T47D (cell line): ENCODE data around the gene VAT1.
"Not testable (repeated sequence)": the region's sequence is repeated elsewhere in the genome, so short reads cannot be mapped to it uniquely, and the experiment has no call there.

Experiments
- DNase-seq, 2 experiments: peaks; one replicate each; pipeline versions ENCODE4 v3.0.0 to v3.0.0-alpha.2; 2011 to 2012; ENCODE audit warnings: low read depth in 1 of 2, low spot score in 1 of 2
- JUND ChIP-seq: IDR thresholded peaks from 2 replicates; pipeline ENCODE4 v1.6.1; 2012; ENCODE audit warnings: low read depth
- in situ Hi-C: cut with HindIII; loops from 2 replicates; pipeline ENCODE4 v1.10.0; 2016; ENCODE audit warnings: low sequenced_read_pairs, low pct_unique_long_range_greater_than_20kb

VAT1 gene

DNA sequence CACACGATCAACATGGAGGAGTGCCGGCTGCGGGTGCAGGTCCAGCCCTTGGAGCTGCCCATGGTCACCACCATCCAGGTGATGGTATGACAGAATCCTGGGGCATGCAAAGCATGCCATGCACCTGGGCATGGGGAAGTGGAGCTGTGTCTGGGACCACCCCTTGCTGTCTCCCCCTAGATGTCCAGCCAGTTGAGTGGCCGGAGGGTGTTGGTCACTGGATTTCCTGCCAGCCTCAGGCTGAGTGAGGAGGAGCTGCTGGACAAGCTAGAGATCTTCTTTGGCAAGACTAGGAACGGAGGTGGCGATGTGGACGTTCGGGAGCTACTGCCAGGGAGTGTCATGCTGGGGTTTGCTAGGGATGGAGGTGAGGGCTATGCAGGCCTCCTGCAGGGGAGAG is 8.9 kb downstream of the VAT1 start:
- TF ChIP-seq JUND = no peak
- DNase-seq = no peak
- in situ Hi-C loops = no loop called here

DNA sequence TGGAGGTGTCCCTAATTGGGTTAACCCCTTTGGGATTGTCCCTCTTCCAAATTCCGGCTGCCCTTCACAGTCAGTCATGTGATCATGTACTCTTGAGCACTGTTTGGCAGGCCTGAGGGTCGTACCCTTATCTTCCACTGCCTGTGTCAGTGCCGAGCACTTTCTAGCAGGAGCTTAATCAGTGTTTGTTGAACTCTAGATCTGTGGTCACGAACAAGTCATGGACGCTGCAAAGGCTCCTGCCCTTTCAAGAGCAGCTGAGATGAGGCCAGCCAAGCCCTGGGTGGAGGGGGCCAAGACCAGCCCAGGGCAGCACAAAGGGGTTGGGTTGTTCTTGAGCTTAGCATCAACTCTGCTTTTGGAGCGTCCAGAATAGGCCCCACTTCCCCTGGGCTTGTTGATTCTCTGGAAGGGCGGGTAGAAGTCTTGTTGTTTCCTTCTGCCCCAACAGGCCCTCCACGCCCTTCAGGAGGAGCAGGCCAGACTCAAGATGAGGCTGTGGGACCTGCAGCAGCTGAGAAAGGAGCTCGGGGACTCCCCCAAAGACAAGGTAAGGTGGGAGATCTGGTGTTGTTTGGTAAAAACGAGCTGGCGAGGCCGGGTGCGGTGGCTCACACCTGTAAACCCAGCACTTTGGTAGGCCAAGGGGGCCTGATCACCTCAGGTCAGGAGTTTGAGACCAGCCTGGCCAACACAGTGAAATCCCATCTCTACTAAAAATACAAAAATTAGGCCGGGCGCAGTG is 10.3 kb downstream of the VAT1 start:
- no peak for DNase-seq
- in situ Hi-C loops = no loop called here
- TF ChIP-seq JUND = no peak

- TF ChIP-seq JUND = no peak
- in situ Hi-C loops = no loop called here
- DNase-seq = no peak
These were observed 11.4 kb downstream of the VAT1 start for GRCh38 chr17:43010667-43011308.

DNA sequence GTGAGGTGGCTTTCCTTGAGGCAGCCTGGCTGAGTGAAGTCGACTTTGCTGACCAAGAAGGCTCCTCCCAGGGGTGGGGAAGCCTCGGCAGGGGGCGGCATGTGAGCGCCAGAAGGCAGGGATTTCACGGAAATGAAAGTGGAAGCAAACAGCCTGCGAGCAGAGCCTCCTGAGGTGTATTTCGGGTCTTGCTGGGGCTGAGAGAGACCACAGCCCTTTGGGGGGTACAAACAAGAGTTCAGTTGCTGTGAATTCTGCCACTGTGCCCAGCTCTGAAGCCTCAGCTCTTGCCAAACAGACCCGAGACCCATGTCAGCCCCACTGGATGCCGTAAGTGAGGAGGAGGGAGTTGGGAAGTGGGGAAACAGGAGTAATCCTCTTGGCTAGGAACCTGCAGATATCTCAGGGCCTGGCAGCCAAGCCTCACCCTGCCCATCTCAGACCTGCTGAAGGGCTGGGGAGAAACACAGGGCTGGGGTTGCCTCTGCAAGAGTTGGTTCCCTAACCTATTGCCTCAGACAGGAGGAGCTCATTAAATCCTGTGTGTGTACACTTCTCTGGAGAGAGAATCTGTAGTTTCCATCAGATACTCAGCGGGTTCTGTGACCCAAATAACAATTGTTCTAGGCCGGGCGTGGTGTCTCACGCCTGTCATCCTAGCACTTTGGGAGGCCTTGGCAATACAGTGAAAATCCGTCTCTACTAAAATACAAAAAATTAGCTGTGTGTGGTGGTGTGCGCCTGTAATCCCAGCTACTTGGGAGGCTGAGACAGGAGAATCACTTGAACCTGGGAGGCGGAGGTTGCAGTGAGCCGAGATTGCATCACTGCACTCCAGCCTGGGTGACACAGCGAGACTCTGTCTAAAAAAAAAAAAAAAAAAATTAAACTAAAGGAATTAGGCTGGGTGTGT is 15.3 kb downstream of the VAT1 start, which contains the start of gene IFI35:
Gene IFI35 (plus strand): TSS at position 146 of the 913 bp plus-strand sequence. CDS start 164 bp downstream, at position 310.
- no peak for TF ChIP-seq JUND
- peak; percentile 62 to 91 for DNase-seq
- in situ Hi-C loops = no loop called here

GRCh38 chr17:43003542-43004172 is 18.5 kb downstream of the VAT1 start:
- no peak for TF ChIP-seq JUND
- peak in 1 of 2 experiments; percentile 72 for DNase-seq
- in situ Hi-C loops = no loop called here

DNA sequence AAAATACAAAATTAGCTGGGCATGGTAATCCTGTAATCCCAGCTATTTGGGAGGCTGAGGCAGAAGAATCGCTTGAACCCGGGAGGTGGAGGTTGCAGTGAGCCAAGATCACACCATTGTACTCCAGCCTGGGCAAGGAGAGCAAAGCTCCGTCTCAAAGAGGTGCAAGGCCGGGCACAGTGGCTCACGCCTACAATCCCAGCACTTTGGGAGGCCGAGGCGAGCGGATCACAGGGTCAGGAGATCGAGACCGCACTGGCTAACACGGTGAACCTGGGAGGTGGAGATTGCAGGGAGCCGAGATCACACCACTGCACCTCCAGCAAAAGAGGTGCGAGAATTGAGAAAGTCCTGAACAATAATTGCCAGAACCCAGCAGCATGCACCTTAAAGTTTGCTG is 21.3 kb downstream of the VAT1 start:
- DNase-seq, in situ Hi-C loops: not testable (repeated sequence)

DNA sequence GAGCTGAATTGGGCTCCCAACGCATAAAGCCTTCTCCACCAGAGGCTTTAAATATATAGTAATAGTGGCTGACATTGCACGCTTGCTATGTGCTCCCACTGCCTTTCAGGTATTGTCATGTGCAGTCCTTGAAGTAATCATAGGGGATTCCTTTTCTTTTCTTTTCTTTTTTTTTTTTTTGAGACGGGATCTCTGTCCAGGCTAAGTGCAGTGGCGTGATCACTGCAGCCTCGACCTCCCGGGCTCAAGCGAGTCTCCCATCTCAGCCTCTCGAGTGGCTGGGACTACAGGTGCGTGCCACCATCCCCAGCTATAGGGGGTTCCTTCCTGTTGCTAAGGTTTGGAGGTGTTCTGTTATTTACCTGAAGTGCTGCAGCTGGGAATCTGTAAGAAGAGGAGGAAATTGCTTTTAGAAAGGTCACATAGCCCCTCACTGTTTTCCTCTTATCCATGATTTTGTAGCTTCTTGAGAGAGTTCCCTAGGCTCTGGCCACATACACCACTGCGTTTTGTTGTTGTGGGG is 23.1 kb downstream of the VAT1 start:
- DNase-seq = no peak
- in situ Hi-C loops = no loop called here

GRCh38 chr17:42997984-42998938 is 23.9 kb downstream of the VAT1 start, which contains the start of gene RPL27:
Gene RPL27 (plus strand): TSS chr17:42998419. CDS start chr17:42998751, 332 bp downstream.
- DNase-seq = peak; percentile 88 to 100
- TF ChIP-seq JUND = no peak
- in situ Hi-C loops = no loop called here

More for the DNA sequence above, 23.1 kb downstream of the VAT1 start:
- TF ChIP-seq JUND = no peak

GRCh38 chr17:42997390-42997983 is 24.7 kb downstream of the VAT1 start:
- DNase-seq = no peak
- in situ Hi-C loops = no loop called here
- TF ChIP-seq JUND = no peak

DNA sequence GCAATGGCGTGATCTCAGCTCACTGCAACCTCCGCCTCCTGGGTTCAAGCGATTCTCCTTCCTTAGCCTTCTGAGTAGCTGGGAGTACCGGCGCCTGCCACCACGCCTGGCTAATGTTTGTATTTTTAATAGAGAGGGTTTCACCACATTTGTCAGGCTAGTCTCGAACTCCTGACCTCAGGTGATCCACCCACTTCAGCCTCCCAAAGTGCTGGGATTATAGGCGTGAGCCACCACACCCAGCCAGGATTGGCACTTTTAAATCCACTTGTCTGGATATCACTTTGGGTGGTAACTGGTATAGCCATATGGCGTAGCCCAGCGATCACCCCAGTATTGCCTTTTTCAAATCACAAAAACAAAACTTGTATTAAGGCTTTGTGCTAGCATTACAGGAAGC is 28.3 kb downstream of the VAT1 start:
- in situ Hi-C loops, DNase-seq: not testable (repeated sequence)

DNA sequence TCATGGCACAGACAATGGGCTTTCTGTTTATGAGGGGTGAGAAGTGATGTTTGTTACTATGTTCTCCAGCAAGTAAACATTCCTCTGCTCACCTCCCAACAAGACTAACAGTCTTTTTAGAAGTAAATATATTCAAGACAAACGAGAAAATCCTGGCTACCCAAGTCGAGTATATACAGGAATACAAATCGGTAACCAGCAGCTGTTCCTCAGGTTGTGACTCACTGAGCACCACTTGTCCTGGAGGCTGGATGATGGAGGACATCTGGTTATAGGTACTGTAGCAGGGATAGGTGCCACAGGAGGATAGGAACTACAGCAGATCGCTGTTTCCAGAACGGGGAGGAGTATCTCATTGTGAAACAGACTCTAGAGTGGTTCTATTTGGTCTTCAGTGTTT is 29.3 kb downstream of the VAT1 start:
- in situ Hi-C loops = no loop called here
- no peak for DNase-seq
- TF ChIP-seq JUND = no peak
